Neural cell (in vitro differentiated cells): ENCODE measurements around the gene TMEM273. TPM values are rescaled to one million over a fixed set of nuclear protein-coding genes. Genes with fewer than 3 reads are reported as not detected.

Experiments
- H2AFZ ChIP-seq: fragments of 200-600, 300-800 bp; sonication (generic), shearing (Covaris generic); 2 replicates; pipeline ENCODE4 v1.6.0; 2014; ENCODE audit warnings: low read depth, mild to moderate bottlenecking, antibody characterized with exemption, low read length, moderate library complexity
- H3F3A ChIP-seq: fragments of 200-600 bp; shearing (Covaris generic); 2 replicates; pipeline ENCODE4 v1.6.1; 2016; ENCODE audit warnings: mild to moderate bottlenecking, moderate library complexity, mixed read lengths, antibody characterized with exemption, low read length; ENCODE audit not compliant: insufficient read depth, poor library complexity, severe bottlenecking
- H3K27ac ChIP-seq: fragments of 200-600, 300-800 bp; sonication (generic), shearing (Covaris generic); 2 replicates; pipeline ENCODE4 v1.5.1; 2014; ENCODE audit warnings: mild to moderate bottlenecking, low read length, moderate library complexity
- H3K27me3 ChIP-seq: fragments of 300-800, 200-600 bp; sonication (generic), shearing (Covaris generic); 2 replicates; pipeline ENCODE4 v1.6.0; 2014; ENCODE audit warnings: mild to moderate bottlenecking, low read depth, low read length, moderate library complexity; ENCODE audit not compliant: insufficient read depth
- H3K36me3 ChIP-seq: fragments of 300-800, 200-600 bp; sonication (generic), shearing (Covaris generic); 2 replicates; pipeline ENCODE4 v1.5.1; 2014; ENCODE audit warnings: mild to moderate bottlenecking, antibody characterized with exemption, low read length, moderate library complexity; ENCODE audit not compliant: insufficient read depth
- H3K4me2 ChIP-seq: fragments of 300-800, 200-600 bp; sonication (generic), shearing (Covaris generic); 2 replicates; pipeline ENCODE4 v1.6.0; 2014; ENCODE audit warnings: mild to moderate bottlenecking, low read length
- H3K4me3 ChIP-seq: fragments of 300-800, 200-600 bp; sonication (generic), shearing (Covaris generic); 2 replicates; pipeline ENCODE4 v1.5.1; 2014; ENCODE audit warnings: mild to moderate bottlenecking, low read length, moderate library complexity
- H3K79me2 ChIP-seq: fragments of 200-600 bp; shearing (Covaris generic); replicated peaks from 2 replicates; pipeline ENCODE4 v1.6.0; 2014; ENCODE audit warnings: mild to moderate bottlenecking, low read length, moderate library complexity; ENCODE audit not compliant: insufficient read depth
- H3K9ac ChIP-seq: fragments of 300-800, 200-600 bp; sonication (generic), shearing (Covaris generic); 2 replicates; pipeline ENCODE4 v1.6.1; 2016; ENCODE audit warnings: mild to moderate bottlenecking, low read length, mixed read lengths
- H3K9me2 ChIP-seq: fragments of 200-600 bp; shearing (Covaris generic); 2 replicates; pipeline ENCODE4 v1.6.1; 2016; ENCODE audit warnings: mild to moderate bottlenecking, low read length, mixed read lengths; ENCODE audit not compliant: insufficient read depth
- H3K9me3 ChIP-seq: fragments of 200-600, 300-800 bp; sonication (generic), shearing (Covaris generic); 2 replicates; pipeline ENCODE4 v1.6.1; 2016; ENCODE audit warnings: mild to moderate bottlenecking, mixed run types, low read length, moderate library complexity, mixed read lengths
- H4K20me1 ChIP-seq: fragments of 200-600 bp; shearing (Covaris generic); 2 replicates; pipeline ENCODE4 v1.6.1; 2016; ENCODE audit warnings: mild to moderate bottlenecking, mixed run types; ENCODE audit not compliant: insufficient read depth
- CTCF ChIP-seq: fragments of 450-650 bp; IDR thresholded peaks from 2 replicates; pipeline ENCODE4 v1.5.1; 2014; ENCODE audit warnings: antibody characterized with exemption, mild to moderate bottlenecking, moderate library complexity; ENCODE audit not compliant: poor library complexity, severe bottlenecking
- EP300 ChIP-seq: fragments of 450-650 bp; conservative IDR thresholded peaks from 2 replicates; pipeline ENCODE4 v1.6.1; 2014; ENCODE audit warnings: antibody characterized with exemption, mild to moderate bottlenecking, moderate library complexity; ENCODE audit not compliant: poor library complexity, severe bottlenecking
- EZH2 ChIP-seq: fragments of 200-600, 300-800 bp; shearing (Covaris generic), sonication (generic); IDR thresholded peaks from 2 replicates; pipeline ENCODE4 v1.6.1; 2014; ENCODE audit warnings: antibody characterized with exemption, low read length, borderline replicate concordance, mild to moderate bottlenecking; ENCODE audit not compliant: insufficient read depth, poor library complexity, severe bottlenecking
- MXI1 ChIP-seq: fragments of 450-650 bp; conservative IDR thresholded peaks from 2 replicates; pipeline ENCODE4 v1.6.1; 2014; ENCODE audit warnings: antibody characterized with exemption, mild to moderate bottlenecking; ENCODE audit not compliant: poor library complexity, severe bottlenecking
- POLR2AphosphoS5 ChIP-seq: IDR thresholded peaks from 2 replicates; pipeline ENCODE4 v1.6.1; 2012
- RAD21 ChIP-seq: fragments of 450-650 bp; conservative IDR thresholded peaks from 2 replicates; pipeline ENCODE4 v1.6.1; 2014; ENCODE audit warnings: antibody characterized with exemption, mild to moderate bottlenecking, moderate library complexity
- SMC3 ChIP-seq: fragments of 450-650 bp; conservative IDR thresholded peaks from 2 replicates; pipeline ENCODE4 v1.6.1; 2014; ENCODE audit warnings: antibody characterized with exemption, mild to moderate bottlenecking, moderate library complexity; ENCODE audit not compliant: poor library complexity
- TAF1 ChIP-seq: IDR thresholded peaks from 2 replicates; pipeline ENCODE4 v1.6.1; 2012; ENCODE audit warnings: low read depth
- polyA plus RNA-seq: library from polyadenylated mRNA; depleted of rRNA; stranded (reverse); fragments of >200 nt; gene quantifications from 2 replicates; pipeline ENCODE4 v1.2.3, GENCODE V29; 2014
- TF ChIP-seq, protein P1 (sequence below): IDR thresholded peaks from 2 replicates; pipeline ENCODE4 v1.6.1; 2012; ENCODE audit warnings: borderline replicate concordance

The TMEM273 gene
- polyA plus RNA-seq, 1 donor from 2014 or later = not detected

DNA sequence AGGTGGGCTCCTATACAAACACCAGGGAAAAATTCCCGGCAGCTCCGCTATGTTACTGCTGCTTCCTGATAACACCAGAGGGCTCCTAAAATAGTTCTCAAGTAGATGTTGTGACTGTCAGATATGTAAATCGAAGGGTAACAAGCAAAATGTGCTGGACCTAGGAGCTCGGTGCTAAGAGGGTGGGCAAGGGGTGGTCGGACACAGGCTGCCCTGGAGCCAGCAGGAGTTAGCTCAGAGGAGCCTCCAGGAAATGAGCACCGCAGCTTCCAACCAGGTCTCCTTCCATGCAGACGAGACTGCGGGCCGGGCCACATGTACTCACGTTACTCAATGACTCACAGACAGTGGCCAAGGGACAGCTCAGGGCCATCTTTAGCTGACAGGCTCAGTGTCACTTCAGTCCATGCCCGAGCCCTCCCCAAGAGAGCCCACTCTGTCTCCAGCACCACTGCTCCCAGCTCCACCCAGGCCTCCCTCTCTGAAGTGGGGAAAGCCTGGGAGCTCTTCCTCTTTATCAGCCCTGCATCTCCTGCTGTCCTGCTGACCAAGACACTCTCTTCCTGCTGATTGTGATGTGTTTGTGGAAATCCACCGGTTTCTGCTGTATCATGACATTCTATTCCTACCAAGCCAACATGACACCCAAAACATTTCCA lies 37.2 kb upstream of the TMEM273 start:
- no peak for TF ChIP-seq EZH2
- no peak for TF ChIP-seq RAD21
- no peak for TF ChIP-seq MXI1
- TF ChIP-seq SMC3 = no peak
- no peak for TF ChIP-seq EP300
- no peak for TF ChIP-seq POLR2AphosphoS5

GRCh38 chr10:49223205-49223604 lies 35.0 kb upstream of the TMEM273 start:
- no peaks in the 10 kb centered on the region for H3K9me2 ChIP-seq
- H3K36me3 ChIP-seq = no peaks in the 10 kb centered on the region
- H3K27me3 ChIP-seq = no peaks in the 10 kb centered on the region
- H3K4me2 ChIP-seq = no peak overlapping the region
- no peak overlapping the region for H3K9ac ChIP-seq
- H3K79me2 ChIP-seq = no peaks in the 10 kb centered on the region
- no peak overlapping the region for H3K4me3 ChIP-seq
- no peaks in the 10 kb centered on the region for H3F3A ChIP-seq
- no peaks in the 10 kb centered on the region for H3K9me3 ChIP-seq
- no peak overlapping the region for H2AFZ ChIP-seq
- H4K20me1 ChIP-seq = no peaks in the 10 kb centered on the region
- H3K27ac ChIP-seq = no peak overlapping the region
- TF ChIP-seq EP300 = no peak
- no peak for TF ChIP-seq TAF1
- no peak for TF ChIP-seq POLR2AphosphoS5
- TF ChIP-seq, protein P1, sequence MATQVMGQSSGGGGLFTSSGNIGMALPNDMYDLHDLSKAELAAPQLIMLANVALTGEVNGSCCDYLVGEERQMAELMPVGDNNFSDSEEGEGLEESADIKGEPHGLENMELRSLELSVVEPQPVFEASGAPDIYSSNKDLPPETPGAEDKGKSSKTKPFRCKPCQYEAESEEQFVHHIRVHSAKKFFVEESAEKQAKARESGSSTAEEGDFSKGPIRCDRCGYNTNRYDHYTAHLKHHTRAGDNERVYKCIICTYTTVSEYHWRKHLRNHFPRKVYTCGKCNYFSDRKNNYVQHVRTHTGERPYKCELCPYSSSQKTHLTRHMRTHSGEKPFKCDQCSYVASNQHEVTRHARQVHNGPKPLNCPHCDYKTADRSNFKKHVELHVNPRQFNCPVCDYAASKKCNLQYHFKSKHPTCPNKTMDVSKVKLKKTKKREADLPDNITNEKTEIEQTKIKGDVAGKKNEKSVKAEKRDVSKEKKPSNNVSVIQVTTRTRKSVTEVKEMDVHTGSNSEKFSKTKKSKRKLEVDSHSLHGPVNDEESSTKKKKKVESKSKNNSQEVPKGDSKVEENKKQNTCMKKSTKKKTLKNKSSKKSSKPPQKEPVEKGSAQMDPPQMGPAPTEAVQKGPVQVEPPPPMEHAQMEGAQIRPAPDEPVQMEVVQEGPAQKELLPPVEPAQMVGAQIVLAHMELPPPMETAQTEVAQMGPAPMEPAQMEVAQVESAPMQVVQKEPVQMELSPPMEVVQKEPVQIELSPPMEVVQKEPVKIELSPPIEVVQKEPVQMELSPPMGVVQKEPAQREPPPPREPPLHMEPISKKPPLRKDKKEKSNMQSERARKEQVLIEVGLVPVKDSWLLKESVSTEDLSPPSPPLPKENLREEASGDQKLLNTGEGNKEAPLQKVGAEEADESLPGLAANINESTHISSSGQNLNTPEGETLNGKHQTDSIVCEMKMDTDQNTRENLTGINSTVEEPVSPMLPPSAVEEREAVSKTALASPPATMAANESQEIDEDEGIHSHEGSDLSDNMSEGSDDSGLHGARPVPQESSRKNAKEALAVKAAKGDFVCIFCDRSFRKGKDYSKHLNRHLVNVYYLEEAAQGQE = no peak
- no peak for TF ChIP-seq MXI1
- TF ChIP-seq RAD21 = no peak
- no peak for TF ChIP-seq EZH2
- TF ChIP-seq CTCF = no peak
- no peak for TF ChIP-seq SMC3

More for the DNA sequence above, 37.2 kb upstream of the TMEM273 start:
- no peaks in the 10 kb centered on the region for H4K20me1 ChIP-seq
- H3F3A ChIP-seq = no peaks in the 10 kb centered on the region
- H3K79me2 ChIP-seq = no peaks in the 10 kb centered on the region
- no peaks in the 10 kb centered on the region for H3K36me3 ChIP-seq
- no peaks in the 10 kb centered on the region for H3K9me3 ChIP-seq
- no peaks in the 10 kb centered on the region for H3K27me3 ChIP-seq
- no peak overlapping the region for H3K4me3 ChIP-seq
- H3K4me2 ChIP-seq = no peak overlapping the region
- H2AFZ ChIP-seq = no peak overlapping the region
- no peak overlapping the region for H3K9ac ChIP-seq
- no peak overlapping the region for H3K27ac ChIP-seq
- no peaks in the 10 kb centered on the region for H3K9me2 ChIP-seq
